ENCODE results near the gene S1PR4. TPM values are rescaled to one million over a fixed set of nuclear protein-coding genes. Genes with fewer than 3 reads are reported as not detected.
"Not testable (repeated sequence)": the region's sequence is repeated elsewhere in the genome, so short reads cannot be mapped to it uniquely, and the experiment has no call there.

S1PR4 gene
- total RNA-seq, 1 donor from 2014 or later = 45.3 TPM

- H3K4me3 Mint-ChIP-seq = no peak overlapping the region
- peaks cover 63% of the 10 kb centered on the region for H3K36me3 Mint-ChIP-seq (ENCODE audit: low read depth)
- DNase-seq (ENCODE audit: low spot score) = no peak
- H3K9me3 Mint-ChIP-seq = peaks cover 6% of the 10 kb centered on the region
- peaks cover 34% of the 10 kb centered on the region for H3K4me1 Mint-ChIP-seq (ENCODE audit: low read depth)
- intact Hi-C loops (cut with micrococcal nuclease) = no loop called here
- no peaks in the 10 kb centered on the region for H3K27me3 Mint-ChIP-seq (ENCODE audit: insufficient read depth)
- H3K27ac Mint-ChIP-seq = peak overlapping the region; percentile 41
These were observed 21.3 kb upstream of the S1PR4 start for GRCh38 chr19:3157096-3157845.

GRCh38 chr19:3159565-3159964 lies 19.0 kb upstream of the S1PR4 start:
- intact Hi-C loops (cut with micrococcal nuclease) = no loop called here
- H3K4me3 Mint-ChIP-seq = no peak overlapping the region
- H3K36me3 Mint-ChIP-seq (ENCODE audit: low read depth) = peaks cover 77% of the 10 kb centered on the region
- H3K9me3 Mint-ChIP-seq = peaks cover 8% of the 10 kb centered on the region
- peak overlapping the region; percentile 31 for H3K27ac Mint-ChIP-seq
- H3K27me3 Mint-ChIP-seq (ENCODE audit: insufficient read depth) = no peaks in the 10 kb centered on the region
- peaks cover 52% of the 10 kb centered on the region for H3K4me1 Mint-ChIP-seq (ENCODE audit: low read depth)
- no peak for DNase-seq (ENCODE audit: low spot score)

- Mint-ChIP-seq H3K27ac (peak overlapping the region; percentile 73), H3K27me3 (ENCODE audit: insufficient read depth) (no peaks in the 10 kb centered on the region), H3K36me3 (ENCODE audit: low read depth) (peaks cover 75% of the 10 kb centered on the region), H3K4me1 (ENCODE audit: low read depth) (peaks cover 54% of the 10 kb centered on the region), H3K4me3 (no peak overlapping the region), H3K9me3 (peaks cover 8% of the 10 kb centered on the region)
- no peak for DNase-seq (ENCODE audit: low spot score)
- intact Hi-C loops (cut with micrococcal nuclease) = loop anchor here (5.0 kb wide), 1 partner anchor 208 kb away; no protein-coding TSS in a partner anchor
These were observed 18.4 kb upstream of the S1PR4 start for GRCh38 chr19:3160219-3160618.

GRCh38 chr19:3161453-3161852 lies 17.1 kb upstream of the S1PR4 start:
- DNase-seq (ENCODE audit: low spot score) = no peak
- no peak overlapping the region for H3K4me3 Mint-ChIP-seq
- peaks cover 8% of the 10 kb centered on the region for H3K9me3 Mint-ChIP-seq
- H3K27ac Mint-ChIP-seq = peak overlapping the region; percentile 82
- peaks cover 60% of the 10 kb centered on the region for H3K4me1 Mint-ChIP-seq (ENCODE audit: low read depth)
- H3K36me3 Mint-ChIP-seq (ENCODE audit: low read depth) = peaks cover 70% of the 10 kb centered on the region
- no peaks in the 10 kb centered on the region for H3K27me3 Mint-ChIP-seq (ENCODE audit: insufficient read depth)
- intact Hi-C loops (cut with micrococcal nuclease) = loop anchor here (5.0 kb wide), 1 partner anchor 209 kb away; no protein-coding TSS in a partner anchor

- Mint-ChIP-seq H3K4me1 (ENCODE audit: low read depth) (peaks cover 54% of the 10 kb centered on the region), H3K36me3 (ENCODE audit: low read depth) (peaks cover 66% of the 10 kb centered on the region), H3K4me3 (no peak overlapping the region), H3K9me3 (peaks cover 8% of the 10 kb centered on the region), H3K27me3 (ENCODE audit: insufficient read depth) (no peaks in the 10 kb centered on the region), H3K27ac (peak overlapping the region; percentile 59)
- intact Hi-C loops (cut with micrococcal nuclease) = loop anchor here (1.0 to 5.0 kb wide), 7 partner anchors 15 to 210 kb away; no protein-coding TSS in a partner anchor
- no peak for DNase-seq (ENCODE audit: low spot score)
These were observed 15.9 kb upstream of the S1PR4 start for GRCh38 chr19:3162418-3163229.

GRCh38 chr19:3163230-3163886 lies 15.2 kb upstream of the S1PR4 start:
- DNase-seq (ENCODE audit: low spot score) = peak; percentile 61
- Mint-ChIP-seq H3K27me3 (ENCODE audit: insufficient read depth) (no peaks in the 10 kb centered on the region), H3K9me3 (peaks cover 8% of the 10 kb centered on the region), H3K27ac (peak overlapping the region; percentile 59), H3K36me3 (ENCODE audit: low read depth) (peaks cover 64% of the 10 kb centered on the region), H3K4me3 (no peak overlapping the region), H3K4me1 (ENCODE audit: low read depth) (peaks cover 51% of the 10 kb centered on the region)
- intact Hi-C loops (cut with micrococcal nuclease) = loop anchor here (1.0 to 5.0 kb wide), 7 partner anchors 14 to 211 kb away; no protein-coding TSS in a partner anchor

GRCh38 chr19:3163943-3164342 lies 14.6 kb upstream of the S1PR4 start:
- no peaks in the 10 kb centered on the region for H3K27me3 Mint-ChIP-seq (ENCODE audit: insufficient read depth)
- H3K27ac Mint-ChIP-seq = no peak overlapping the region
- no peak for DNase-seq (ENCODE audit: low spot score)
- intact Hi-C loops (cut with micrococcal nuclease) = loop anchor here (1.0 to 5.0 kb wide), 7 partner anchors 13 to 212 kb away; no protein-coding TSS in a partner anchor
- peaks cover 59% of the 10 kb centered on the region for H3K36me3 Mint-ChIP-seq (ENCODE audit: low read depth)
- peaks cover 8% of the 10 kb centered on the region for H3K9me3 Mint-ChIP-seq
- H3K4me1 Mint-ChIP-seq (ENCODE audit: low read depth) = peaks cover 51% of the 10 kb centered on the region
- no peak overlapping the region for H3K4me3 Mint-ChIP-seq

GRCh38 chr19:3167533-3168272 lies 10.9 kb upstream of the S1PR4 start:
- intact Hi-C loops (cut with micrococcal nuclease) = no loop called here
- H3K36me3 Mint-ChIP-seq (ENCODE audit: low read depth) = peaks cover 42% of the 10 kb centered on the region
- H3K4me1 Mint-ChIP-seq (ENCODE audit: low read depth) = peaks cover 33% of the 10 kb centered on the region
- no peak overlapping the region for H3K4me3 Mint-ChIP-seq
- no peak for DNase-seq (ENCODE audit: low spot score)
- no peaks in the 10 kb centered on the region for H3K9me3 Mint-ChIP-seq
- no peaks in the 10 kb centered on the region for H3K27me3 Mint-ChIP-seq (ENCODE audit: insufficient read depth)
- H3K27ac Mint-ChIP-seq = peak overlapping the region; percentile 61

GRCh38 chr19:3171894-3172672 lies 6.5 kb upstream of the S1PR4 start:
- Mint-ChIP-seq H3K27ac (no peak overlapping the region), H3K27me3 (ENCODE audit: insufficient read depth) (no peaks in the 10 kb centered on the region), H3K36me3 (ENCODE audit: low read depth) (peaks cover 26% of the 10 kb centered on the region), H3K4me3 (no peak overlapping the region), H3K9me3 (no peaks in the 10 kb centered on the region), H3K4me1 (ENCODE audit: low read depth) (peaks cover 22% of the 10 kb centered on the region)
- intact Hi-C loops (cut with micrococcal nuclease) = no loop called here
- DNase-seq (ENCODE audit: low spot score) = no peak

GRCh38 chr19:3172673-3173000 lies 5.9 kb upstream of the S1PR4 start:
- H3K27ac Mint-ChIP-seq; DNase-seq (ENCODE audit: low spot score); H3K4me3 Mint-ChIP-seq; H3K27me3 Mint-ChIP-seq (ENCODE audit: insufficient read depth); intact Hi-C loops (cut with micrococcal nuclease); H3K9me3 Mint-ChIP-seq: not testable (repeated sequence)
- peaks cover 24% of the 10 kb centered on the region for H3K36me3 Mint-ChIP-seq (ENCODE audit: low read depth)
- peaks cover 24% of the 10 kb centered on the region for H3K4me1 Mint-ChIP-seq (ENCODE audit: low read depth)

GRCh38 chr19:3175781-3176714 lies 2.5 kb upstream of the S1PR4 start:
- DNase-seq (ENCODE audit: low spot score) = no peak
- H3K27ac Mint-ChIP-seq = peak overlapping the region; percentile 90
- H3K4me3 Mint-ChIP-seq = peak overlapping the region; percentile 87
- H3K27me3 Mint-ChIP-seq (ENCODE audit: insufficient read depth) = peaks cover 2% of the 10 kb centered on the region
- H3K4me1 Mint-ChIP-seq (ENCODE audit: low read depth) = peaks cover 29% of the 10 kb centered on the region
- intact Hi-C loops (cut with micrococcal nuclease) = loop anchor here (5.0 kb wide), 1 partner anchor 114 kb away; the partner anchor contains the start of gene TLE5
- H3K36me3 Mint-ChIP-seq (ENCODE audit: low read depth) = peaks cover 26% of the 10 kb centered on the region
- no peaks in the 10 kb centered on the region for H3K9me3 Mint-ChIP-seq
